Natural killer cell (primary cell): ENCODE data around the gene A2M. TPM values are rescaled to one million over a fixed set of nuclear protein-coding genes. Genes with fewer than 3 reads are reported as not detected.

Source experiments
- ATAC-seq, 3 donors: fragments of 150-1000 bp in 2 of 3; fragments of 200-7000 bp in 1 of 3; cut with Tn5 transposase; 1 replicate in 1 of 3; 2 replicates in 2 of 3; pipeline ENCODE4 v1.10.0; 2021; ENCODE audit warnings: mild to moderate bottlenecking in 2 of 3, moderate library complexity in 2 of 3
- DNase-seq, 2 donors: peaks; one replicate each; pipeline versions ENCODE4 v3.0.0 to v3.0.0-alpha.2; 2013 to 2021; ENCODE audit warnings: mixed read lengths in 1 of 2
- H3K27ac ChIP-seq: one replicate; pipeline ENCODE4 v1.5.1; 2013; ENCODE audit warnings: mild to moderate bottlenecking, low read length
- H3K27me3 ChIP-seq: one replicate; pipeline ENCODE4 v1.6.1; 2013; ENCODE audit warnings: low read length; ENCODE audit not compliant: control insufficient read depth, insufficient read depth
- H3K36me3 ChIP-seq: one replicate; pipeline ENCODE4 v1.6.1; 2013; ENCODE audit warnings: low read length; ENCODE audit not compliant: control insufficient read depth, insufficient read depth
- H3K4me1 ChIP-seq: one replicate; pipeline ENCODE4 v1.6.1; 2013; ENCODE audit warnings: low read length; ENCODE audit not compliant: control insufficient read depth, insufficient read depth
- H3K4me3 ChIP-seq: one replicate; pipeline ENCODE4 v1.5.1; 2013; ENCODE audit warnings: low read length
- H3K9me3 ChIP-seq: one replicate; pipeline ENCODE4 v1.6.1; 2013; ENCODE audit warnings: low read length; ENCODE audit not compliant: control insufficient read depth, insufficient read depth
- H3K27ac Mint-ChIP-seq, 2 donors: one replicate each; pipeline ENCODE4 v1.8.0; 2022; ENCODE audit warnings: mild to moderate bottlenecking in 2 of 2, mixed read lengths in 2 of 2, moderate library complexity in 1 of 2
- H3K27me3 Mint-ChIP-seq, 2 donors: one replicate each; pipeline ENCODE4 v1.8.0; 2022; ENCODE audit warnings: low read depth in 2 of 2, mixed read lengths in 2 of 2
- H3K36me3 Mint-ChIP-seq: one replicate; pipeline ENCODE4 v1.8.0; 2022; ENCODE audit warnings: mixed read lengths
- H3K4me1 Mint-ChIP-seq, 2 donors: one replicate each; pipeline ENCODE4 v1.8.0; 2022; ENCODE audit warnings: mixed read lengths in 2 of 2
- H3K4me3 Mint-ChIP-seq: one replicate; pipeline ENCODE4 v1.8.0; 2022; ENCODE audit warnings: mild to moderate bottlenecking, moderate library complexity, mixed read lengths
- H3K9me3 Mint-ChIP-seq, 2 donors: one replicate each; pipeline ENCODE4 v1.8.0; 2022; ENCODE audit warnings: mixed read lengths in 2 of 2
- WGBS: methylation state at CpG from one replicate; pipeline ENCODE4 v1.1.7; 2013; ENCODE audit warnings: missing lambda C conversion rate; ENCODE audit not compliant: insufficient coverage; 5-methylcytosine and 5-hydroxymethylcytosine counted together
- intact Hi-C: fragments of 100-400 bp; cut with micrococcal nuclease; formaldehyde crosslinking; loops from one replicate; pipeline ENCODE4 v1.14.2; 2022
- total RNA-seq, 4 donors: library from RNA; stranded (reverse); fragments of 120-200 nt in 1 of 4; gene quantifications; one replicate each; pipeline versions ENCODE4 v1.2.3 to v1.2.4, GENCODE V29; 2013 to 2022
- TF ChIP-seq, protein P1 (sequence below): fragments of 200-600 bp; IDR thresholded peaks from one replicate; pipeline ENCODE4 v1.8.0; 2022; ENCODE audit warnings: antibody characterized with exemption

A2M gene
- total RNA-seq, 3 donors from 2014 or later (not counting 1 experiment from before 2014, with no cell fraction given), result 0.08 TPM; not detected in 2

DNA sequence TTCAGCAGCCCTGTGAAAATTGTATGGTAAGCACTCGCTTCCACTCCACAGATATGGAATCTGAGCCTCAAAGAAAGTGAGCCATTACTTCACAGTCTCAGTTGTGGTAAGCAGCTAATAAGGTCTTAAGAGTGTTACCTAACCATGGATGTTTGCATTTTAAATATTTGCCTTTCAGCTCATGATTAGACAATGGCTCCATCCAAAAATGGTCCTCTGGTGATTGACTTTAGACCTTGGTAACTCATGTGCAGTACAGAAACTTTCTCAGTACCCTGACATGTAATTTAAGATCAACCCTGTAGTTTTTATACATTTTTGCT lies 1.8 kb downstream of the A2M start:
- 100% methylated on average over 1 of the region's 1 CpG for WGBS
- Mint-ChIP-seq H3K27ac (no peak overlapping the region), H3K9me3 (no peaks in the 10 kb centered on the region), H3K4me1 (peaks cover 18 to 23% of the 10 kb centered on the region in 2 donors), H3K27me3 (no peaks in the 10 kb centered on the region), H3K4me3 (no peak overlapping the region), H3K36me3 (no peaks in the 10 kb centered on the region)
- peaks cover 23% of the 10 kb centered on the region for H3K36me3 ChIP-seq
- ATAC-seq, result no peak
- H3K27me3 ChIP-seq, result no peaks in the 10 kb centered on the region
- H3K27ac ChIP-seq, result no peak overlapping the region
- H3K4me3 ChIP-seq, result no peak overlapping the region
- H3K4me1 ChIP-seq, result peaks cover 5% of the 10 kb centered on the region
- intact Hi-C loops, result no loop called here
- DNase-seq, result no peak
- TF ChIP-seq, protein P1, sequence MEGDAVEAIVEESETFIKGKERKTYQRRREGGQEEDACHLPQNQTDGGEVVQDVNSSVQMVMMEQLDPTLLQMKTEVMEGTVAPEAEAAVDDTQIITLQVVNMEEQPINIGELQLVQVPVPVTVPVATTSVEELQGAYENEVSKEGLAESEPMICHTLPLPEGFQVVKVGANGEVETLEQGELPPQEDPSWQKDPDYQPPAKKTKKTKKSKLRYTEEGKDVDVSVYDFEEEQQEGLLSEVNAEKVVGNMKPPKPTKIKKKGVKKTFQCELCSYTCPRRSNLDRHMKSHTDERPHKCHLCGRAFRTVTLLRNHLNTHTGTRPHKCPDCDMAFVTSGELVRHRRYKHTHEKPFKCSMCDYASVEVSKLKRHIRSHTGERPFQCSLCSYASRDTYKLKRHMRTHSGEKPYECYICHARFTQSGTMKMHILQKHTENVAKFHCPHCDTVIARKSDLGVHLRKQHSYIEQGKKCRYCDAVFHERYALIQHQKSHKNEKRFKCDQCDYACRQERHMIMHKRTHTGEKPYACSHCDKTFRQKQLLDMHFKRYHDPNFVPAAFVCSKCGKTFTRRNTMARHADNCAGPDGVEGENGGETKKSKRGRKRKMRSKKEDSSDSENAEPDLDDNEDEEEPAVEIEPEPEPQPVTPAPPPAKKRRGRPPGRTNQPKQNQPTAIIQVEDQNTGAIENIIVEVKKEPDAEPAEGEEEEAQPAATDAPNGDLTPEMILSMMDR, result no peak
- H3K9me3 ChIP-seq, result no peaks in the 10 kb centered on the region

DNA sequence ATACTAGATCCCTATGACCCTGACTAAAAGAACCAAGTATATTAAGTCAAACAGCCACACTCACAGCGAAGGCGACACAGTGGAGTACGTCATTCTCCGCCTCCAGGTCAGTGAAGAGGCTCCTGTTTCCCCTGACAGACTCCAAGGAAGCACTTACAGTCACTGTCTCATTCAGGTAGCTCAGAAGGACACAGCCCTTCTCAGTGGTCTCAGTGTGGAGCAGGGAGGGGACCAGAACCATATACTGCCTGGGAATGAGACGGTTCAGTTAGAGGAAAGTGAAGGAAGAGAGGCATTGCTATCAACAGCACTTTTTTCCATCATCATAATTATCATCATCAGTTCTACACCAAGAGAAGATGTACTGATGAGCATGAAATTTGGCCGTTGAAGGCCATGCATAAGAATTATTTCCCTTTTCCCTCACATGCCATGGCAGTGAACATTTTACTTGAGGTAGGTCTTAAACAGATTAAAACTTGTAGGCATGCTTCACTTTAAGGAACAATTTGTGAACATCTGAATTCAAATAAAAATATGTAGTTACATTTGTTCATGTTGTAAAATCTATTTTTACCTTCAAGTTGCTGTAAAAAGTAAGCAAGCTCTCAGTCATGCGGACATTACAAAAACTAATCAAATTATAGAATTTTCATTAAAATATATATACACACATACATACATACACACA lies 2.3 kb downstream of the A2M start:
- no peak overlapping the region for H3K4me3 ChIP-seq
- TF ChIP-seq, protein P1, result no peak
- peaks cover 5% of the 10 kb centered on the region for H3K4me1 ChIP-seq
- peaks cover 26% of the 10 kb centered on the region for H3K36me3 ChIP-seq
- peak overlapping the region in 1 of 2 donors; percentile 10 for H3K27ac Mint-ChIP-seq
- H3K9me3 ChIP-seq, result no peaks in the 10 kb centered on the region
- no peak for DNase-seq
- H3K27me3 Mint-ChIP-seq, result no peaks in the 10 kb centered on the region
- intact Hi-C loops, result no loop called here
- H3K9me3 Mint-ChIP-seq, result no peaks in the 10 kb centered on the region
- ATAC-seq, result no peak
- H3K4me3 Mint-ChIP-seq, result no peak overlapping the region
- H3K27ac ChIP-seq, result no peak overlapping the region
- WGBS, result 88% methylated on average over 5 of the region's 7 CpGs
- H3K36me3 Mint-ChIP-seq, result no peaks in the 10 kb centered on the region
- H3K4me1 Mint-ChIP-seq, result peaks cover 14 to 19% of the 10 kb centered on the region in 2 donors
- no peaks in the 10 kb centered on the region for H3K27me3 ChIP-seq

DNA sequence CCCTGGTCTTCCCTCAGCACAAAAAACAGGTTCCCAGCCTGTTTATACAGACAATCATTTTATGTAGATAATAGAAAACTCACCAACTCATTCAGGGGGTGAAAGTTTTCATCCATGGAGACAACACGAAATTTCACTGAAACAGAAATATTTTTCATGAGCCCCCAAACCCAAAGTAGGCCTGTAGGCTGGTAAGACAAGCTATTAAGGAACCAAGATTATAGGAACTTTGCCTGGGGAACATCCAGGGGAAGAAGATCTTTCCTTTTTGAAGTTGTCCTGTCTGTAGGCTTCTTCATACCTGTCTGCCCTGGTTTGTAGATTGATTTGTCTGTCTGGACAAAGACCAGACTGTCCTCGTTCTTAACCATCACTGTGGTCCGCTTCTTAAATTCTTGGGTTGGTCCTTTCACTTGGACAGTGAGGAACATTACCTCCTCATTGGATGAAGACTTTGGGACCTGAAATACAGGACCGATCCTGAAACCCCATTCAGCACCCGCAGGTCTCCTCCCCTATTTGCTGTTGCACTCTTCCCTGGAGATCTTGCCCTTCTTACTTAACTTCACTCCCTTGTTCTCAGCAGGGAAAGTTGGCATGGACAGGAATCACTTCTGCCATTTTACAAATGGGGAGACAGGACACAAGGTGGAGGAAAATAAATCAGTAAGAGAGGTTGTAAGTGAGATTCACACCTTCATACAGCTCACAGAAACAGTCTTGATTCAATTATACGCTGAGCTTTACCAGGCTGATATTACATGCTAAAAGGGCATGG lies 3.5 kb downstream of the A2M start:
- H3K4me3 ChIP-seq, result no peak overlapping the region
- H3K9me3 Mint-ChIP-seq, result no peaks in the 10 kb centered on the region
- no peak overlapping the region for H3K4me3 Mint-ChIP-seq
- intact Hi-C loops, result no loop called here
- DNase-seq (no peak), ATAC-seq (no peak)
- no peaks in the 10 kb centered on the region for H3K27me3 Mint-ChIP-seq
- peaks cover 8 to 17% of the 10 kb centered on the region in 2 donors for H3K4me1 Mint-ChIP-seq
- H3K27me3 ChIP-seq, result no peaks in the 10 kb centered on the region
- no peaks in the 10 kb centered on the region for H3K36me3 Mint-ChIP-seq
- H3K9me3 ChIP-seq, result no peaks in the 10 kb centered on the region
- WGBS, result 94% methylated on average over 5 of the region's 6 CpGs
- peaks cover 29% of the 10 kb centered on the region for H3K36me3 ChIP-seq
- H3K4me1 ChIP-seq, result peaks cover 5% of the 10 kb centered on the region
- peak overlapping the region; percentile 9 to 10 for H3K27ac Mint-ChIP-seq
- H3K27ac ChIP-seq, result no peak overlapping the region
- TF ChIP-seq, protein P1, result no peak
